ENCODE measurements around the gene PDE6G. TPM values are rescaled to one million over a fixed set of nuclear protein-coding genes. Genes with fewer than 3 reads are reported as not detected.

Gene PDE6G
- total and polyA plus RNA-seq, 4 donors, result 0.25 to 1.9 (median 1.3) TPM

DNA sequence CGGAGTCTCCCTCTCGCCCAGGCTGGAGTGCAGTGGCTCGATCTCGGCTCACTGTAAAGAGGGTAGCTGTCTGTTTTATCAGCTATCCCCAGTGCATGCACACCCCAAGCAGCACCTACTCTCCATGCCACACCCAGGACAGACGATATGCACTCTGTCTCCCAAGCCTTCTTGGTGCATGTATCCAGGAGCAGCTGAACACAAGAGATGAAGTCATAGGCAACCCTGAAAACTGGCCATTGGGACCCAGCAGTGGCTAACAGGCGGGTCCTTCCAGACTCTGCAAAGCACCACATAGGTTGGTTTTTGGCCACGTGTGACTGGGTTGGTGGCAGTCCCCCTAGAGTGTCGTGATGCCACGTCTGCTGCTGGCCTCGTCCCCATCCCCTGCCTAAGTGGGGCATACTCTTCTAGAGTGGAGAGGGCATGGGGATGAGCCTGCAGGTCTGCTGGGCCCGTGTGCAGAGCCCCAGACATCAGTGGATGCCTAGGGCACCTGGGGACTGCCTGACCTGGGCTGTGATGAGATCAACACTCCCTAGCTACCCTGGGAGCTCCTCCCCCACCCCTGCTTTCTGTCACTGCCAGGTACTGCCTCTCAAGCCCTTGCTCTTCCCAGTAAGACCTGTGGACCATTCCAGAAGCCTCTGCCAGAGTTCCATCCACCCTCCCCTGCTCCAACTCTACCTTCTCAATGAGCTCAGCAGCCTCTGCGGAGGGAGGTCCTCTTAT, 9.3 kb downstream of the PDE6G start:
- Histone ChIP-seq H3K27me3 (ENCODE audit: control insufficient read depth in 4 of 4, insufficient read depth in 4 of 4, low read length in 3 of 4) (peaks cover 0 to 6% (median 3%) of the 10 kb centered on the region in 4 donors), H3K9ac (ENCODE audit: low read depth in 1 of 2, low read length in 2 of 2) (no peak overlapping the region), H3K27ac (ENCODE audit: low read depth in 1 of 2, low read length in 2 of 2) (no peak overlapping the region), H3K4me3 (ENCODE audit: low read depth in 1 of 3, low read length in 3 of 3) (no peak overlapping the region), H3K9me3 (ENCODE audit: control insufficient read depth in 4 of 4, low read length in 3 of 4) (peaks cover 0 to 5% (median 2%) of the 10 kb centered on the region in 4 donors), H3K36me3 (ENCODE audit: control insufficient read depth in 4 of 4, insufficient read depth in 3 of 4, low read depth in 1 of 4, low read length in 3 of 4) (no peaks in the 10 kb centered on the region), H3K4me1 (ENCODE audit: control insufficient read depth in 4 of 4, insufficient read depth in 4 of 4, low read length in 3 of 4) (no peaks in the 10 kb centered on the region)
- 76% methylated on average over 12 of the region's 12 CpGs for WGBS
- TF ChIP-seq, protein P1, sequence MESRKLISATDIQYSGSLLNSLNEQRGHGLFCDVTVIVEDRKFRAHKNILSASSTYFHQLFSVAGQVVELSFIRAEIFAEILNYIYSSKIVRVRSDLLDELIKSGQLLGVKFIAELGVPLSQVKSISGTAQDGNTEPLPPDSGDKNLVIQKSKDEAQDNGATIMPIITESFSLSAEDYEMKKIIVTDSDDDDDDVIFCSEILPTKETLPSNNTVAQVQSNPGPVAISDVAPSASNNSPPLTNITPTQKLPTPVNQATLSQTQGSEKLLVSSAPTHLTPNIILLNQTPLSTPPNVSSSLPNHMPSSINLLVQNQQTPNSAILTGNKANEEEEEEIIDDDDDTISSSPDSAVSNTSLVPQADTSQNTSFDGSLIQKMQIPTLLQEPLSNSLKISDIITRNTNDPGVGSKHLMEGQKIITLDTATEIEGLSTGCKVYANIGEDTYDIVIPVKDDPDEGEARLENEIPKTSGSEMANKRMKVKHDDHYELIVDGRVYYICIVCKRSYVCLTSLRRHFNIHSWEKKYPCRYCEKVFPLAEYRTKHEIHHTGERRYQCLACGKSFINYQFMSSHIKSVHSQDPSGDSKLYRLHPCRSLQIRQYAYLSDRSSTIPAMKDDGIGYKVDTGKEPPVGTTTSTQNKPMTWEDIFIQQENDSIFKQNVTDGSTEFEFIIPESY (IDR thresholded peaks at IDR 0.05), result no peak
- TF ChIP-seq HNF4A (conservative IDR thresholded peaks at IDR 0.05), result no peak
- TF ChIP-seq JUND (IDR thresholded peaks at IDR 0.05), result no peak
- no peak for TF ChIP-seq RXRA (IDR thresholded peaks at IDR 0.05)
- no peak for TF ChIP-seq SP1 (IDR thresholded peaks at IDR 0.05)
- no peak for TF ChIP-seq MAX (IDR thresholded peaks at IDR 0.05)
- peak; percentile 72 for DNase-seq (ENCODE audit: low spot score)

DNA sequence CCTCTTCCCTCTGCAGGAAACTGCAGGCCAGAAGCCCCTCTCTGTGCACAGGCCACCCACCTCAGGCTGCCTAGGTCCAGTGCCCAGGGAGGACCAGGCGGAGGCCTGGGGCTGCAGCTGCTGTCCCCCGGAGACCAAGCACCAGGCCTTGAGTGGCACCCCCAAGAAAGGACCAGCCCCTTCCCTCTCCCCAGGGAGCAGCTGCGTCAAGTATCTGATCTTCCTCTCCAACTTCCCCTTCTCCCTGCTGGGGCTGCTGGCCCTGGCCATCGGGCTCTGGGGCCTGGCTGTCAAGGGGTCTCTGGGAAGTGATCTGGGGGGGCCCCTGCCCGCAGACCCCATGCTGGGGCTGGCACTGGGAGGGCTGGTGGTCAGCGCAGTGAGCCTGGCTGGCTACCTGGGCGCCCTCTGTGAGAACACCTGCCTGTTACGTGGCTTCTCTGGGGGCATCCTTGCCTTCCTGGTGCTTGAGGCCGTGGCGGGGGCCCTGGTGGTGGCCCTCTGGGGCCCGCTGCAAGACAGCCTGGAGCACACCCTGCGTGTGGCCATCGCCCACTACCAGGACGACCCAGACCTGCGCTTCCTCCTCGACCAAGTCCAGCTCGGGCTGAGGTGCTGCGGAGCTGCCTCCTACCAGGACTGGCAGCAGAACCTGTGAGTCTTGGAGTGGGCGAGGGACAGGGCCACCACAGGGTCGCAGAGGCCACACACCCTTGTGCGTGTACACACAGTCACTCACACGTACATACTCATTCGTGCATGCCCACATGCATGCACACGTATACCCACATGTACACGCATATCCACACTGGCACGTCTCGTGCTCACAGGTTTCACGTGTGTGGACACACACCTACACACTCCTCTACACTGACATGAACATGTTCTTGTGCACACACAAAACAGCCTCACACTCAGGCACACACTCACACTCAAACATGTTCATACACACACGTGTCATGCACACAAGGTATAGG, 11.1 kb downstream of the PDE6G start:
- Histone ChIP-seq H3K36me3 (ENCODE audit: control insufficient read depth in 4 of 4, insufficient read depth in 3 of 4, low read depth in 1 of 4, low read length in 3 of 4) (no peaks in the 10 kb centered on the region), H3K4me3 (ENCODE audit: low read depth in 1 of 3, low read length in 3 of 3) (no peak overlapping the region), H3K9ac (ENCODE audit: low read depth in 1 of 2, low read length in 2 of 2) (no peak overlapping the region), H3K4me1 (ENCODE audit: control insufficient read depth in 4 of 4, insufficient read depth in 4 of 4, low read length in 3 of 4) (no peaks in the 10 kb centered on the region), H3K27me3 (ENCODE audit: control insufficient read depth in 4 of 4, insufficient read depth in 4 of 4, low read length in 3 of 4) (peaks cover 0 to 6% (median 3%) of the 10 kb centered on the region in 4 donors), H3K27ac (ENCODE audit: low read depth in 1 of 2, low read length in 2 of 2) (no peak overlapping the region), H3K9me3 (ENCODE audit: control insufficient read depth in 4 of 4, low read length in 3 of 4) (peaks cover 0 to 5% (median 2%) of the 10 kb centered on the region in 4 donors)
- DNase-seq (ENCODE audit: low spot score), result no peak
- 89% methylated on average over 29 of the region's 29 CpGs for WGBS
- TF ChIP-seq, protein P2, sequence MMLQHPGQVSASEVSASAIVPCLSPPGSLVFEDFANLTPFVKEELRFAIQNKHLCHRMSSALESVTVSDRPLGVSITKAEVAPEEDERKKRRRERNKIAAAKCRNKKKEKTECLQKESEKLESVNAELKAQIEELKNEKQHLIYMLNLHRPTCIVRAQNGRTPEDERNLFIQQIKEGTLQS (IDR thresholded peaks at IDR 0.05), result no peak
- TF ChIP-seq HNF4G (IDR thresholded peaks at IDR 0.05), result no peak
- TF ChIP-seq FOXA2 (IDR thresholded peaks at IDR 0.05), result no peak
- TF ChIP-seq TAF1 (conservative IDR thresholded peaks at IDR 0.05), result no peak
- TF ChIP-seq, protein P1 (IDR thresholded peaks at IDR 0.05), result no peak
- TF ChIP-seq JUND (IDR thresholded peaks at IDR 0.05), result no peak
- TF ChIP-seq, protein P3, sequence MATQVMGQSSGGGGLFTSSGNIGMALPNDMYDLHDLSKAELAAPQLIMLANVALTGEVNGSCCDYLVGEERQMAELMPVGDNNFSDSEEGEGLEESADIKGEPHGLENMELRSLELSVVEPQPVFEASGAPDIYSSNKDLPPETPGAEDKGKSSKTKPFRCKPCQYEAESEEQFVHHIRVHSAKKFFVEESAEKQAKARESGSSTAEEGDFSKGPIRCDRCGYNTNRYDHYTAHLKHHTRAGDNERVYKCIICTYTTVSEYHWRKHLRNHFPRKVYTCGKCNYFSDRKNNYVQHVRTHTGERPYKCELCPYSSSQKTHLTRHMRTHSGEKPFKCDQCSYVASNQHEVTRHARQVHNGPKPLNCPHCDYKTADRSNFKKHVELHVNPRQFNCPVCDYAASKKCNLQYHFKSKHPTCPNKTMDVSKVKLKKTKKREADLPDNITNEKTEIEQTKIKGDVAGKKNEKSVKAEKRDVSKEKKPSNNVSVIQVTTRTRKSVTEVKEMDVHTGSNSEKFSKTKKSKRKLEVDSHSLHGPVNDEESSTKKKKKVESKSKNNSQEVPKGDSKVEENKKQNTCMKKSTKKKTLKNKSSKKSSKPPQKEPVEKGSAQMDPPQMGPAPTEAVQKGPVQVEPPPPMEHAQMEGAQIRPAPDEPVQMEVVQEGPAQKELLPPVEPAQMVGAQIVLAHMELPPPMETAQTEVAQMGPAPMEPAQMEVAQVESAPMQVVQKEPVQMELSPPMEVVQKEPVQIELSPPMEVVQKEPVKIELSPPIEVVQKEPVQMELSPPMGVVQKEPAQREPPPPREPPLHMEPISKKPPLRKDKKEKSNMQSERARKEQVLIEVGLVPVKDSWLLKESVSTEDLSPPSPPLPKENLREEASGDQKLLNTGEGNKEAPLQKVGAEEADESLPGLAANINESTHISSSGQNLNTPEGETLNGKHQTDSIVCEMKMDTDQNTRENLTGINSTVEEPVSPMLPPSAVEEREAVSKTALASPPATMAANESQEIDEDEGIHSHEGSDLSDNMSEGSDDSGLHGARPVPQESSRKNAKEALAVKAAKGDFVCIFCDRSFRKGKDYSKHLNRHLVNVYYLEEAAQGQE (IDR thresholded peaks at IDR 0.05), result no peak
- no peak for TF ChIP-seq RXRA (IDR thresholded peaks at IDR 0.05)
- no peak for TF ChIP-seq GABPA (IDR thresholded peaks at IDR 0.05 in 1 of 2, conservative IDR thresholded peaks at IDR 0.05 in 1 of 2)
- TF ChIP-seq SP1 (IDR thresholded peaks at IDR 0.05), result no peak
- no peak for TF ChIP-seq CTCF (IDR thresholded peaks at IDR 0.05; ENCODE audit: low read depth, low read length, missing input control)
- TF ChIP-seq HNF4A (conservative IDR thresholded peaks at IDR 0.05), result no peak
- no peak for TF ChIP-seq NR2F2 (IDR thresholded peaks at IDR 0.05)
- TF ChIP-seq MAX (IDR thresholded peaks at IDR 0.05), result no peak
- TF ChIP-seq YY1 (IDR thresholded peaks at IDR 0.05), result no peak
- no peak for TF ChIP-seq EGR1 (IDR thresholded peaks at IDR 0.05; ENCODE audit: low read depth in 2 of 2)
- no peak for TF ChIP-seq FOXA1 (IDR thresholded peaks at IDR 0.05)
- no peak for TF ChIP-seq RAD21 (IDR thresholded peaks at IDR 0.05)
